H1 (cell line): ENCODE data around the gene CMBL. TPM values are rescaled to one million over a fixed set of nuclear protein-coding genes. Genes with fewer than 3 reads are reported as not detected.

Experiments used
- GABPA ChIP-seq: IDR thresholded peaks from 2 replicates; pipeline ENCODE4 v1.6.1; 2011; ENCODE audit warnings: mild to moderate bottlenecking, low read length, moderate library complexity, borderline replicate concordance; ENCODE audit not compliant: insufficient read depth
- HDAC2 ChIP-seq, 2 experiments: fragments of 300-600 bp in 1 of 2; sonication (generic) in 1 of 2; IDR thresholded peaks; 2 replicates each; pipeline ENCODE4 v1.6.1; 2011 to 2012; ENCODE audit warnings: low read depth in 2 of 2, low read length in 2 of 2, mild to moderate bottlenecking in 2 of 2, moderate library complexity in 2 of 2, borderline replicate concordance in 1 of 2, inconsistent platforms in 1 of 2
- KDM5A ChIP-seq: fragments of 200-600 bp; IDR thresholded peaks from 2 replicates; pipeline ENCODE4 v1.7.1; 2012; ENCODE audit warnings: mild to moderate bottlenecking, low read length, inconsistent platforms, mixed read lengths
- NRF1 ChIP-seq: IDR thresholded peaks from 2 replicates; pipeline ENCODE4 v1.6.1; 2011; ENCODE audit warnings: mild to moderate bottlenecking, low read depth, low read length, improper control_type of control experiment
- RAD21 ChIP-seq, 2 experiments: IDR thresholded peaks in 1 of 2; conservative IDR thresholded peaks in 1 of 2; 2 replicates each; pipeline ENCODE4 v1.6.1; 2011; ENCODE audit warnings: low read depth in 2 of 2, low read length in 2 of 2, improper control_type of control experiment in 1 of 2, inconsistent platforms in 1 of 2, mild to moderate bottlenecking in 1 of 2, moderate library complexity in 1 of 2
- SIRT6 ChIP-seq: IDR thresholded peaks from one replicate; pipeline ENCODE4 v1.7.1; 2012; ENCODE audit warnings: low read length, inconsistent platforms
- SRF ChIP-seq: IDR thresholded peaks from 2 replicates; pipeline ENCODE4 v1.6.1; 2011; ENCODE audit warnings: mild to moderate bottlenecking, low read depth, low read length, moderate library complexity
- YY1 ChIP-seq: IDR thresholded peaks from 2 replicates; pipeline ENCODE4 v1.6.1; 2011; ENCODE audit warnings: low read depth, mild to moderate bottlenecking, low read length
- polyA plus RNA-seq, 7 experiments: library from polyadenylated mRNA; depleted of rRNA in 3 of 7; stranded (reverse) in 5 of 7; unstranded in 2 of 7; fragments of >200 nt in 5 of 7; fragments of 200-250 nt in 2 of 7; gene quantifications; 1 replicate in 5 of 7; 2 replicates in 1 of 7; 4 replicates in 1 of 7; pipeline versions ENCODE4 v1.2.1 to v1.2.3, GENCODE V29; 2011 to 2013; ENCODE audit warnings: missing spikeins in 2 of 7, mixed read lengths in 2 of 7
- total RNA-seq: library from RNA; stranded (reverse); fragmentation: NEBNext Ultra II Directional; extraction: Animal tissue kit (Norgen Biotek cat#: 25700); gene quantifications from 2 replicates; pipeline ENCODE4 v1.2.1, GENCODE V29; 2021

The CMBL gene
- total and polyA plus RNA-seq, 2 of the 8 experiments (the other 6 are each of a cell fraction or from before 2014, with no cell fraction given), result 27.9 to 32.1 TPM

DNA sequence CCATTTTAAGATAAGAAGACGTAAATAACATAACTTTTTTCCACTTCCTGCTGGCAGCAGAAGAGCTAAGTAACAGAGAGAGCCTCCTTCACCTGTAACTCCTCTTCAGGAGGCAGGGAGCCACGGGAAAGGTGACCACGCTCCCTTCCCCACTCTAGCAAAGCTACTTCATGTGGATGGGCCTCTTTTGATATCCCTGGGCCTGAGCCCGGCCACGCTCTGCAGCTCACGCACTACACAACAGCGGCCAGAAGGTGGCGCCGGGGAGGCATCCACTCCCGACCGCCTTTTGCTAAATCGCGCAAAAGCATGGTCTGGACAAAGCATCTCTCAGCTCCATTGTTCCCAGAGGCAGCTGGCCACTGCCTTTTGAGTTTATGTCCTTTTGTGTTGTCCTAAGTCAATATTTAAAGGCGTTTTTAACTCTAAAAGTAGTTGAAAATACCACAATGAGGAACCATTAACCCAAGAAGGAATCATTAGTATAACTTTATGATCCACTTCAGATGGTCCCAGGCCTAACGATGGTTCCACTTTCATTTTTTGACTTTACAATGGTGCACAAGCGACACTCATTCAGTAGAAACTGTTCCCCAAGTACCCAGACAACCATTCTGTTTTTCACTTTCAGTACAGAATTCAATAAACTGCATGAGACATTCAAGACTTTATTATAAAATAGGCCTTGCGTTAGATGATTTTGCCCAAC lies 23.6 kb downstream of the CMBL start (continued):
- TF ChIP-seq RAD21 (IDR thresholded peaks at IDR 0.05 in 1 of 2, conservative IDR thresholded peaks at IDR 0.05 in 1 of 2; ENCODE audit: low read depth in 2 of 2, low read length in 2 of 2), result peak; percentile 86 to 89
- TF ChIP-seq NRF1, result no peak
- peak; percentile 40; the same call in 1 of the 2 replicates for TF ChIP-seq YY1
- no peak for TF ChIP-seq KDM5A
- no peak for TF ChIP-seq SIRT6
- 0 out of 4 replicates have a peak, but pooled peaks of 1 of the 2 experiments have one; percentile 62 for TF ChIP-seq HDAC2 (IDR thresholded peaks at IDR 0.05; ENCODE audit: borderline replicate concordance in 1 of 2, low read depth in 2 of 2, low read length in 2 of 2)
- peak; percentile 50; the same call in 1 of the 2 replicates for TF ChIP-seq GABPA
- no peak for TF ChIP-seq SRF
